HG03060 (cell line): ENCODE measurements around the gene ADI1.
"Not testable (repeated sequence)": the region's sequence is repeated elsewhere in the genome, so short reads cannot be mapped to it uniquely, and the experiment has no call there.

Experiments used
- ATAC-seq: cut with Tn5 transposase; IDR thresholded peaks from one replicate; pipeline ENCODE4 v1.9.1; 2021; ENCODE audit warnings: low read depth, moderate number of reproducible peaks; ENCODE audit not compliant: unreplicated experiment

ADI1 gene

DNA sequence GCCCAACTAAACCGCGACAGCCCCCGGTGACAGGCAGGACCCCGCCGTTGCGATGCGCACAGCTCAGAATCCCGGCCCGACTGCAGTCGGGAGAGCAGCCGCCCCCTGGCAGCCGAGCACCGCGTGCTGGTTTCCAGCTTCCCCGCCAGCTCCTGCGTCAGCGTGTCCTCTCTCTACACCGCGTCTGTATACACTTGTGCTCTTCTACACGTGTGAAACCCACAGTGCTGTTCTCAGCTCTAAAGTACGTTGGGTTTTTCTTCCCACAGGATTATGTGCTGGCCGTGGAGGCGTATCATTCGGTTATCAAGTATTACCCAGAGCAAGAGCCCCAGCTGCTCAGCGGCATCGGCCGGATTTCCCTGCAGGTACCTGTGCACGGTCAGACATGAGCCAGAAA, 54.0 kb downstream of the ADI1 start:
- ATAC-seq: no peak

DNA sequence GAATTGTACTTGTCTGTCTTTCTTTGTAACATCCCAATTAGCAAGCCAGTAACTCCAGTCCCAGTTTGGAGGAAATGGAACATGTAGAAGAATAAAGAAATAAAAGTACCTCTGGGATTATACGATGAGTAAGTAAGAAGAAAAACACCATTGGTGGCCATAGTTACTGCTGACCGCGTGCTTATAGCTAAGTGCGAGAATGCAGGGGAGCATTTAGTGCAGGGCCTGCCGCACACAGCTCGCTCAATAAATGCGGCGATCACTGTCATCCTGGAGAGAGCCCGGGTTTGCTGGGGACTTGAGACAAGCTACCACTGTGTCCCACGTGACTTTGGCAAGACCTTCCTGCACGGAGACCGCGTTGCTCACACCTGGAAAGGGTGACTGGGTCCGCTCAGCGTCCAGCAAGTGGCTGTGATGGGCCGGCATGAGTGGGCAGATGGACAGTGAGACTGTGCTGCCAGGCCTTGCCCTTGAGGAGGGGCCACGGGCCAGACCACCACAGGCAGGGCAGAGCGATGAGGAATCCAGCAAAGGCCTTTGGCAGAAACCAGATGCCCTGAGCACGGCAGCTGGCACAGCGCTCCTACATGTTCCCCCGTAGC, 54.8 kb downstream of the ADI1 start:
- no peak for ATAC-seq

DNA sequence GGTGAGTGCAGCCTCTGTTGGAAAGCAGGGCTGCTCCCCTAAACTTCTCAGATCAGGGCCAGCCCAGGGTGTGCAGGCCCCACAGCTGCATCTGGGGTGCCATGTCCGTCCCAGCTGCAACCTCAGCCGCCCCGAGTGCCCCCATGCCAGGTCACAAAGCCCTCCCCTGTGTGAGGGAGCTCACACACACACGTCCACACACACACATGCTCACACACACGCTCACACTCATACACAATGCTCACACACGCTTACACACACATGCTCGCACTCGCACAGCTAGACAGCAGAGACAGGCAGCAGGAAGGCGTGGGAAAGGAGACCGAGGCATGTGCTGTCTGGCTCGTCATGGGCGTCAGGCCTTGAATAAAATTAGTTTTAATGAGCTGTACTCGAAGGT, 55.4 kb downstream of the ADI1 start:
- no peak for ATAC-seq

DNA sequence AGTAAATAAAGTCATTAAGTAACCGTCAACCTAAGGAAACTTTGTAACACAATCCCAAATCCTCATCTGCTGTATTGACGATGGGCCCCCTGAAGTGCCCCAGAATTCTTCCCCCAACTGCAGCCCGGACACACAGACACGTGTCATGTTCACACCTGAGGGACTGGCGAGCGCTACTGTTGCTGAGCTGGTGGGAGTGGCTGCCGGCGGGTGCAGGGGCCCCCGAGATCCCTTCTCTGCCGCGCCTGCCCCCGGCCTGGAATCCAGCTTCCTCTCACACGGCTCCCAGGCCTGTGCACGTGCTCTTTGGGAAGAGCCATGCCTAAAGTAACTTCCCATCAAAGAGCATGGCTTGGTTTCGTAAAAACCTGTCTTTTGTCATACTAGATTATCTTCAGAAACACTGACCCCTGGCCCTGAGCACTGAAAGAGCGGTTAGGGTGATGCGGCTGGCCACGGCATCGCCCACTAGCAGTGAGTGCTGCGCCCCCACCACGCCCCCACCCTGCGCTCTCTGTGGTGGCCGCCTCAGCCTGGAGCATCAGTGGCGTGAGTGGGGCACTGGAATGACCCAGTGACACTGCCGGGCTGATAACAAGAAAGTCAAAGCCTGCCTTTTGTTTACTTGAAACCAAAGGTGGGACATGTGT, 56.0 kb downstream of the ADI1 start:
- no peak for ATAC-seq

DNA sequence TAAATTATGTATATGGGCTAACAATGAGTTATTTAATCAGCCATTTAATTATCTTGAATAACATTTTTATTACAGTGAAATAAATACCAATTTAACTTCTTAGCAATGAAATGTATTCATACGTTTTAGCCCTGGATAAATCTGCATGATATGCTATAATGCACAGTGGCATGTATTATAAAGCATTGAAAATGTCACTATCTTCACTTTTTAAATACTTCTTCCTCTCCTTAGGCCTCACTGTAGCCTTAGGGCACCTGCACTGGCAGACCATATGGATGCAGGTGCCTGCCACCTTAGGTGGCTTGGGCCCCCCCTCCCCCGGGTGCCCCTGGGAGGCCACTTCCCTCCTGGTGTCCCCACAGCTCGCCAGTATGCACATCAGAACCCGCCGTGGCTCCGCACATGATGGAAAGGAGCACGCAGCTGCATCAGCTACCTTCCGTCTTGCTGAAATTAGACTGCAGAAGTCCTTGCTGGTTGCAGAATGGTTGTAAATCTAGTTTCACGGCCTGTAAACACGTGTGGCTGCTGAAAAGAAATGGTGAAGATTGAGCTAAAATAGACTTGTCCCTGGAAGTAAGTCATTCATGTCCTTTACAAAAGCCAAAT, 56.7 kb downstream of the ADI1 start:
- peak; percentile 3 for ATAC-seq

DNA sequence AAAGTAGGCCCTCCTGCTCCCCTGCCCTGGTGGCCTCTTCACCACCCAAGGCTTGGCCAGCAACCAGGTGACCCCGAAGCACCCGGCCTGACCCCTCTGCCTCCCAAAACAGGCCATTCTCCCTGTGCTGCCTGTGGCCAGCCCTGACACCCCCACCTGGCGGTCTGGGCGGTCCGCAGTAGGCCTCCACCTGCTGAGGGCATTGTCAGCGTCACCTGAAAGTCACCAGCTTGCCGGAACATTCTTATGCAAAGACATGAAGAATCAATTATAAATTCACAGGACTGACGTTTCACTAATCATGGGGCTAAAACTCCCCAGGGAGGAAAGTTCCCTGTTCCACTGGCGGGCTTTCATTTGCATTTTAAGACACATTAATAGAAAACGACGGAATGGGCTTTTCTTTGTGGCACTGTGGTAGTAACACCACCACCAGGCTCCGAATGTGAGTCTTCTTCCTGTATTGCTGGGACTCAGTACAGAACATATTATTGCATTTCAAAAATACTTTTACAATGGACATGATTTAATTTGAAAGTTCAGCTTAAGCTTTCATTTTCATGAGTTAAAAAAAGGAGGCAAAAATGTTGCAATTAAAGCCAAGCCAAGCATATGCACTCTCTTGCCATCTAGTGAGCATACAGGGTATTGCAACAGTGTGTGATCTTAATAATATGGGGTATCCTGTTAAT, 57.4 kb downstream of the ADI1 start:
- peak; percentile 70 for ATAC-seq

DNA sequence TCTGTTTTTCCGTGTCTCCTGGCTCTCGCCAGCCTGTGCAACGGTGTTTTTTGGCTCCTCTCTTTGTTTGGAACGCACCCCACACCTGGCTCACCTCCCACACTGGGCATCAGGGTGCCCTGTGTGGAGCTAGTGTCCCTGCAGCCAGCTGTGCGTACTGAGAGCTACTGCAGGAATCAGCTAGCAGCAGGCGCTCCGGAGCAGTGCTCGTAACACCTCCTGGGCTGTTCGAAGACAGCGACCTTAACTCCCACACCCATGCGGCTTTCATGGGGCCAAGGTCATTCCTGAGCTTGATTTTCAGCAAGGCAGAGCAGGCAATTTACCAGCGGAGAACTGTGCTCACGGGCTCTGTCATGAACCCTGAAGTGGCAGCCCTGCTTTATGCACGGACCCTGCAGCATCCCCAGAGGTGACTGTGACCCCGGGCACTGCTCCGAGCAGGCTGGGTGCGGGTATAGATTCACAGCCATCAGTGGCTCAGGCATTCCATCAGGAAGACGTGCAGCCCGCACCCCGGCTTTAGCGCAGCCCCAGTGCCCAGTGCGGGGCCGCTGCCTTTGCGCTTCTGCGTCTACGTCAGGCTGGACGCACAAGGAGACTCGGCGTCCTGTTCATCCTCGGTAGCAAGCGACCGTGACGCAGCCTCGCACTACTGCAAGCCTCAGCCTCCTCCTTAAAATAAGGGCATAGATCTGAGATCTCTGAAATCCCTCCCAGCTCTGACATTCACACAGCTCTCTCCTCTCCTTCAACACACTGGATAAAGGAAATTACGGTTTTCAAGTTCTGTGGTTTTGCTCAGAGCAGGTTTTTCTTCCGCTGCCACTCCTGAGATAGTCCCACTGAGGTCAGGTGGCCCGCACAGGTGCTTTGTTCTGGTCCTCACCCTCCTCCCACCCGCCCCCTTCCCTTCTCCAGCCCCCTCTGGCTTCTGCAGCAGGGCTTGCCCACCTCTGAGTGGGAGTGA, 58.2 kb downstream of the ADI1 start:
- no peak for ATAC-seq

DNA sequence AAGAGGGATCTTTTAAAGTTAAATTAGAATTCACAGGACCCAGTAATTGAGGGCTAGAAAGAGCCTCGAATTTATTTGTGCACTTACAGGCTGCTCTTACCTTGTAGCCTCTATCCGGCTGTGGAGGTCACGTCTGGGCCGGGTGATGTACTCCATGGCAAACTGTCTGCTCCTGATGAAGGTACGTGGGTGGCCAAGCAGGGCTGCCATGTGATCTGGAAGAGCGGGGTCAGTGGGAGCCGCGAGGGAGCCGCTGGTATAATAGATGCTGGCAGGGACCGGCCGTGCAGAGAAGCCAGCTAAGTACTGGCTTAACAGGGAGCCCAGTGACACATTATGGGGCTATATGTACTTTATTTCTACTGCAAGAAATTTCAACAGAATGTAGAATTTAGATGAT, 59.2 kb downstream of the ADI1 start:
- ATAC-seq: no peak

DNA sequence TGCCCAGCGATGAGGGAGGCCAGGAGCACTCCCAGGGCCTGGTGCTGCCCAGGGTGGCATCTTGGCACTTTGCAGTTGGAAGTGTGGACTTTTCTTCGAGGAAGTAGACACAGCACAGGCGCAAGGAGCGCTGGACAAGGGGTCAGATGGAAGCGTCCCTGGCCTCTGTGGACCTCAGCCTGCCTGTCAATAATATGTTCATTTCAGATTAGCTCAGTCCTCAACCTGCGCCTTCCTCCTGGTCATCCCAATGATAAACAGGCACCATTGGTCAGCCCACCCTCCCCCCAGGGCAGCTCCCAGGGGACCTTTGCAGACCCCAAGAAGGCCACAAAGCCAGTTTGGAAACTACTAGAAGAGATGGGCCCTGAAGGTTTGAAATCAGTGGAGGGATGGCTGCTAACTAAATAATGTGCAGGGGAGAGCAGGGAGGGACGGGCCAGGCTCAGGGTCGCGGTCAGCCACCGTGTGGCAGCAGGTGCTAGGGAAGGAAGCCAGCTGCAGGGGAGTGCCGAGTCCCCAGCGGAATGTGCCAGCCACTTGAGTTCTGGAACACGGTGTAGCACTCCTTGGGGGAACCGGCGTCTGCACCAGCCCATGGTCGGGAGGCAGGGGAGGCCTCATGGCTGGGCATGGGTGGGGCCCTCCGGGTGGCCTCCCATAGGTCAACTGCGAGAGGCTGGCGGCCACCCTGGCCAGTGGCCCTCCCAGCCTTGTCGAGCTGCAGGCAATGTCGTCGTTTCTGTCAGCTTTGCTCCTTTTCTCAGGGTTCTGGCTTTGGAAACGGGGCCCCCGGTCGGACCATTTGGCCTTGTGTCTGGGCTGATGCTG, 59.9 kb downstream of the ADI1 start:
- no peak for ATAC-seq

DNA sequence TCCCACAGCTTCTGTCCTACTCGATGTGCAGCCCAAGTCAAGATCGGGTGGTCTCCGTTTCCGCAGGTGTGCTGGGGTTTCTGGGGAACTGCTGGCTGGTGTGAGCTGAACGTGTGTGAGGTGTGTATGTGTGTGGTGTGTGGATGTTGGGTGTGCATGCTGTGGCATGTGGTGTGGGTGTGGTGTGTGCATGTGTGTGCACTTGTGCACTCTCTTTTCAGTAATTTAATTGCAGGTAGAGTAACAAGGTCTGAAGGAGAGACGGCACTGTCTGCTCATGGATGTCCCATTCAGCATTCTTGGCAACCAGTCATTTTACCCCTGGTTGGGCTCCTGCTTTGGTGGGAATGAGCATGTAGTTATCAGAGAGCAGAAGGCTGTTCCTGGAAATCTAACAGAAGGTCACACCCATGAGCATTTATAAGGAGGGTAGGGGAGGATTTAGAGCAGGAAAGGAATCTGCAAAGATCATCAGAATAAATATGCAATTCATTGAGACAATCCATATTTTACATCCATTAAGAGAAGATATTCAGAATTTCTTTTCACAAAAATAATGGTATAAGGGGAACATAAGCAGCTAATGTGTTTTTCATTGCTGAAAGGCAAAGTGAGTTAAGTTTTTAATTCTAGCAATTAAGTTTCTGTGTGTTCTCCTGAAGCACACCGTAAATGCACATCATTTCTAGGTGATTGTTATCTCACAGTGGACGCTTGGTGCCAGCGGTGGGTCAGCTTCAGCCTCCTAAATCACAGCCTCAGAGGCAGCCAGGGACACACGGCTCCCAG, 60.7 kb downstream of the ADI1 start:
- ATAC-seq: no peak

DNA sequence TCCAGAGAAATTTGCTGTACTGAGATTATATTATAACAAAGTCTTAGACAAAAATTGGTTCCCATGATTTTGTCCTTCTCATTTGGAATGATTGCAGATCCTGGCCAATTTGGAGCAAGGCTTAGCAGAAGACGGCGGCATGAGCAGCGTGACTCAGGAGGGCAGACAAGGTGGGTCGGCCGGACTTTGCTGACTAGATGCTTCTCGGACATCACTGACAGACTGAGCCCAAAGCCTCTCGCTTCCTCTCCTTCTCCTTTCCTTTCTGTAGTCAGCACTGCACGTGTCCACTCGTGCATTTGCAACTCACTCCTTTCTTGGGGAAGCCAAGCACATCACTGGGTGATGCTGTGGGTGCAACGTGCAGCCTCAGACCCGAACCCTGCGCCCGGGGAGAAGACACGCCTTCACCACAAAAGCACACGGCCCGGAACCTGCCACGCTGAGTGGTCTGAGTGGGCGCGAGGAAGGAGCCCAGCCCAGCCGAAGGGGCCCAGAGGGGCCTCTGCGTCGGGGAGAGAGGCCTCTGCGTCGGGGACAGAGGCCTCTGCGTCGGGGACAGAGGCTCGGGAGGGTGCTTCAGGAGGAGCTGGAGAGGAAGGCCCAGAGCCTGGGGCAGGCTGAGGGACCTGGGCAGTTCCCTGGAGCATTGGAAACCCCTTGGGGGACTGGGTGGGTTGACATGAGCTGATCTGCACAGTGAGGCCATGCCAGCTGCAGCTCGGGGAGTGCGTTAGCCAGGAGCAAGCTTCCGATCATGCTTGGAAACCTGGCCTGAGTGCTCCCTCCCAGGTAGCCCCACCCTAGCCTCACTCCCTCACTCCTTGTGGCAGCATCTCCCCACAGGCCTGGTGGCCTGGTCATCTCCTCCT, 61.6 kb downstream of the ADI1 start:
- no peak for ATAC-seq

DNA sequence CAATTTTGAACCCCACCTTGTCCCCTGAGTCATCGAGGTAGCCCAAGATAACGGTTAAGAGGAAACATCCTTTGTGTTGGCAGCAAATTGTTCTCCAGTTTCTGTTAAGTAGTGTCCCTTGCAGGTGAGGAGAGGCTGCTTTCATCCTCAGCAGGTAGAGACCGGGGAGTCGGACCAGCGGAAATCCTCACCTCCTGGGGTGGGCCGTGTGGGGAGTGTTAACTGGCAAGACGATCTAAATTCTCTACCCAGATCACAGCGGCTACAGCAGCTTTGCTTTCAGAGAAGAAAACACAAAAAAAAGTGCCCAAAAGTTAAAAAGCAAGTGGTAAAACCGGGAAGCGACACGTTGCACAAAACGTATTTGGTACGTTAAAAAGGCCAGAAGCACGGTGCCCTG, 63.2 kb downstream of the ADI1 start:
- ATAC-seq: no peak

DNA sequence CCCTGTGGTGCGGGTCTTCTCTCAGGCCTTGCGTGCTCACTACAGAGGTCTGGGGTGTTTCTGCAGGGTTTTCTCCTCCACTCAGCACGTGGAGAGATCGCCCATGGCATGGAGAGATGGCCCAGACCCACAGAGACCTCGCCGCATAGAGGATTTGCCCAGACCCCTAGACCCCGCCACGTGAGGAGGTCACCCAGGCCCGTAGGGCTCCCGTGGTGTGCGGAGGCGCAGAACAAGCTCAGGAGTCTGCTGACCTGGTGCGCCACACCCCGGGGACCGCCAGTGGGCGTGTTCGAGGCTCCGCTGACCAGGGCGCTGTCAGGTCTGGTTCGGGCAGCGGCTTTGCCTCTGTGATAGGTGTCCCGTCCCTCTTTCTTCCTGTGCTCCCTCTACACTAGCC, 64.5 kb downstream of the ADI1 start:
- no peak for ATAC-seq

DNA sequence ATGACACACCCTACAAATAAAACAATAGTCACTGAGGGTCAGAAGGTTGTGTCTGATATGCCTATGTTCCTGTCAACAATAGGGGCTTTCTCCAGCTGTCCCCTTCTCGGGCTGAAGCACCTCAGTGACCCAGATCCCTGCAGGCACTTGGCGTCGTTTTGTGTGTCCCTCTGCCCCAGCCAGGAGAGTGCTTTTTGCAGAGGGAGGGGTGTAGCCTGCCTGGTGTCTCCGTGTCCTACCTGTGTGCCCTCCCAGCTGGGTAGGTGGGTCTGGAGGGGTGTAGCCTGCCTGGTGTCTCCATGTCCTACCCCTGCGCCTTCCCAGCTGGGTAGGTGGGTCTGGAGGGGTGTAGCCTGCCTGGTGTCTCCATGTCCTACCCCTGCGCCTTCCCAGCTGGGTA, 65.3 kb downstream of the ADI1 start:
- ATAC-seq: not testable (repeated sequence)

DNA sequence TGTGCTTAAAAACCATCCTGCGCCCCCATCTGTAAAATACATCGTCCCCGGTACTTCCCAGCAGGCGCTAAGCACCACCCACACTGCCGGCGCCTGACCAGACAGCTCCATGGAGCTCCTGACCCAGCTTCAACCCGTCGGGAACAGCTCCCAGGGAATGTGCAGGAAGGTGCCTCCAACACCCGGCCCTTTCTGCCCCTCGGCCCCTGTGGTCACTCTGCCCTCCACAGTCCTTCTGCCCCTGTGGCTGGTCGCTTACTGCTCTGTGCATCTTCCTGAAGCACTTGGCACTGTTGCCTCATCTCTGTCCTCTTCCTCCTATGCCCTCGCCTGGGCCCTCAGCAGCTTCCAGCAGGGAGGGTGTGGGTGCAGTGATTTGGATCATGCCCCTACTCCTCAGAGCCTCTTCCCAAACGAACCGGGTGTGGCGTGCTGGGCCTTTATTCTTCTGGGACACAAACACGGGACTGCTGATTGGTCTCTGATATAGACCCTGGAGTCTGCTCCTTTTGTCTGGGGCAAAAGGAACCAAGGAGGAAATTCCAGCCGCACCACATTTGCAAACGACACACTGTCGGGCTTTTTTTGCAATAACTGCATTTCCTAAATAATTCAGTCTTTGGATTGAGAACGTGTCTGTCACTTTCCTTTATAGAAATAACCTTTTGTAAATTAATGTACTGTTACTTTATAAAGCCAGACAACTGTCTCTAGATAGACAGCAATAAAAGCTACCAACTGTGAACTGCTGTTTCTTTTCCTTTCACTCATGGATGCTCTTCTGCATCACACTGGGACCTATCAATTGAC, 65.9 kb downstream of the ADI1 start:
- ATAC-seq: no peak

DNA sequence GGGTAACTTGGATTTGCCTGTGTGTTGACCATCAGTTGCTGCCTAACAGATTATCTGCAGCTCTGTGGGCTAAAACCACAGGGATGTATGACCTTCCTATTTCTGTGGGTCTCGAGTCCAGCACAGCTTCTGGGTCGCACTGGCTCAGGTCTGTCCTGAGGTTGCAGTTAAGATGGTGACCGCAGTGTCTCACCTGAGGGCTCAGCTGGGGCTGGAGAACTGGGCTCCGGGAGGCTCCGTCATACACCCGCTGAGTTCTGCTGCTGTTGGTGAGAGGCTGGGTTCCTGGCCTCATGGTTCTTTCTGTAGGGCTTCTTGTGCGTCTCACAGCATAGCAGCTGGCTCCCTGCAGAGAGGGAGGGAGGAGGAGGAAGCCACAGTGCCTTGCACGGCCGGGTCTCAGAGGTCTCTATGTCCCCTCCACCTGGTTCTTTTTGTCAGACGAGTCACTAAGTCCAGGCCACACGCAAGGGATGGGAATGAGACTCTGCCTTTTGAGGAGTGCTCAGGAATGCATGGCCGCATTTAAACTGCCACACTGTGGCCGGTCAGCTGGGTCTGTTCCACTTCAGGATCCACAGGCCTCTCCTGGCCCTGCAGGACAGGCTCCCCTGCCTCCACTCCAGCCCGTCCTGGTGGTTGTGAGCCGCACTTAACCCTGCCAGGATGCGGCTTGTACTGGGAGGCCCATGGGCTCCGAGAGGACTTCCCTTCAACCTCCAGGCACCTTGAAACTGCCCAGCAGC, 67.2 kb downstream of the ADI1 start:
- ATAC-seq: no peak
